PFSK-1 (cell line): Measurements from ENCODE around the gene ULK1.

Experiments
- FOXP2 ChIP-seq: optimal IDR thresholded peaks from 2 replicates; pipeline ENCODE3; 2011; ENCODE audit warnings: borderline replicate concordance, control low read depth, inconsistent platforms; ENCODE audit not compliant: insufficient read depth; ENCODE audit errors: extremely low read length, extremely low read depth
- POLR2AphosphoS5 ChIP-seq: IDR thresholded peaks from 2 replicates; pipeline ENCODE4 v1.6.1; 2012; ENCODE audit warnings: low read depth, mild to moderate bottlenecking, control low read depth, low read length, moderate library complexity
- REST ChIP-seq, 2 experiments: IDR thresholded peaks; 2 replicates each; pipeline versions ENCODE4 v1.6.1 to v1.8.0; 2011 to 2012; ENCODE audit warnings: low read depth in 2 of 2, low read length in 2 of 2, control low read depth in 1 of 2, inconsistent platforms in 1 of 2, mild to moderate bottlenecking in 1 of 2, moderate library complexity in 1 of 2; ENCODE audit not compliant: insufficient read depth in 1 of 2
- SIN3A ChIP-seq: IDR thresholded peaks from 2 replicates; pipeline ENCODE4 v1.6.1; 2012; ENCODE audit warnings: mild to moderate bottlenecking, low read length, moderate library complexity, borderline replicate concordance; ENCODE audit not compliant: insufficient read depth
- TAF1 ChIP-seq: IDR thresholded peaks from 2 replicates; pipeline ENCODE4 v1.6.1; 2012; ENCODE audit warnings: low read length, control low read depth, borderline replicate concordance; ENCODE audit not compliant: insufficient read depth

ULK1 gene

GRCh38 chr12:131867891-131868675, 26.3 kb upstream of the ULK1 start:
- no peak for TF ChIP-seq TAF1
- no peak for TF ChIP-seq SIN3A
- no peak for TF ChIP-seq FOXP2
- TF ChIP-seq REST (IDR thresholded peaks at IDR 0.05; ENCODE audit: insufficient read depth in 1 of 2, low read depth in 2 of 2, low read length in 2 of 2): no peak
- no peak for TF ChIP-seq POLR2AphosphoS5

- TF ChIP-seq POLR2AphosphoS5 (no peak), SIN3A (no peak), REST (IDR thresholded peaks at IDR 0.05; ENCODE audit: insufficient read depth in 1 of 2, low read depth in 2 of 2, low read length in 2 of 2) (no peak), TAF1 (no peak), FOXP2 (no peak)
These were observed 24.5 kb upstream of the ULK1 start for GRCh38 chr12:131869871-131870418.

GRCh38 chr12:131871677-131872076, 22.7 kb upstream of the ULK1 start:
- no peak for TF ChIP-seq TAF1
- no peak for TF ChIP-seq FOXP2
- no peak for TF ChIP-seq SIN3A
- no peak for TF ChIP-seq REST (IDR thresholded peaks at IDR 0.05; ENCODE audit: insufficient read depth in 1 of 2, low read depth in 2 of 2, low read length in 2 of 2)
- TF ChIP-seq POLR2AphosphoS5: no peak

GRCh38 chr12:131872154-131873051, 22.0 kb upstream of the ULK1 start:
- TF ChIP-seq SIN3A (no peak), FOXP2 (peak; percentile 45)

GRCh38 chr12:131873293-131873692, 21.1 kb upstream of the ULK1 start:
- TF ChIP-seq FOXP2 (no peak), POLR2AphosphoS5 (no peak), REST (IDR thresholded peaks at IDR 0.05; ENCODE audit: insufficient read depth in 1 of 2, low read depth in 2 of 2, low read length in 2 of 2) (no peak), TAF1 (no peak), SIN3A (no peak)
